ENCODE measurements around the gene CXCL5. TPM values are rescaled to one million over a fixed set of nuclear protein-coding genes. Genes with fewer than 3 reads are reported as not detected.

The CXCL5 gene
- total RNA-seq = under 1 TPM in 1 of 4 donors, not detected in 3; 0.22 TPM

- WGBS, 2 donors = 9 to 14% methylated on average over 44 to 46 of the region's 46 CpGs
- Histone ChIP-seq H3K27me3 (peaks cover 0 to 25% of the 10 kb centered on the region in 2 donors), H3K36me3 (no peaks in the 10 kb centered on the region), H3K27ac (no peak within 1 kb of the TSS), H3K4me1 (peaks cover 0 to 11% (median 2%) of the 10 kb centered on the region in 4 donors), H3K9me3 (no peaks in the 10 kb centered on the region), H3K4me3 (peak within 1 kb of the TSS in 1 of 4 donors; percentile 35)
- no peak for TF ChIP-seq POLR2A (IDR thresholded peaks at IDR 0.05)
- TF ChIP-seq, protein P1, sequence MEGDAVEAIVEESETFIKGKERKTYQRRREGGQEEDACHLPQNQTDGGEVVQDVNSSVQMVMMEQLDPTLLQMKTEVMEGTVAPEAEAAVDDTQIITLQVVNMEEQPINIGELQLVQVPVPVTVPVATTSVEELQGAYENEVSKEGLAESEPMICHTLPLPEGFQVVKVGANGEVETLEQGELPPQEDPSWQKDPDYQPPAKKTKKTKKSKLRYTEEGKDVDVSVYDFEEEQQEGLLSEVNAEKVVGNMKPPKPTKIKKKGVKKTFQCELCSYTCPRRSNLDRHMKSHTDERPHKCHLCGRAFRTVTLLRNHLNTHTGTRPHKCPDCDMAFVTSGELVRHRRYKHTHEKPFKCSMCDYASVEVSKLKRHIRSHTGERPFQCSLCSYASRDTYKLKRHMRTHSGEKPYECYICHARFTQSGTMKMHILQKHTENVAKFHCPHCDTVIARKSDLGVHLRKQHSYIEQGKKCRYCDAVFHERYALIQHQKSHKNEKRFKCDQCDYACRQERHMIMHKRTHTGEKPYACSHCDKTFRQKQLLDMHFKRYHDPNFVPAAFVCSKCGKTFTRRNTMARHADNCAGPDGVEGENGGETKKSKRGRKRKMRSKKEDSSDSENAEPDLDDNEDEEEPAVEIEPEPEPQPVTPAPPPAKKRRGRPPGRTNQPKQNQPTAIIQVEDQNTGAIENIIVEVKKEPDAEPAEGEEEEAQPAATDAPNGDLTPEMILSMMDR (IDR thresholded peaks at IDR 0.05) = no peak
- TF ChIP-seq EP300 (IDR thresholded peaks at IDR 0.05) = no peak
- no peak for DNase-seq (ENCODE audit: low spot score in 2 of 2)
These were observed at the start of gene CXCL5 for GRCh38 chr4:73998040-73999011. TSS of gene CXCL5 (minus strand) at chr4:73998677. CDS start at chr4:73998581, 96 bp downstream.

DNA sequence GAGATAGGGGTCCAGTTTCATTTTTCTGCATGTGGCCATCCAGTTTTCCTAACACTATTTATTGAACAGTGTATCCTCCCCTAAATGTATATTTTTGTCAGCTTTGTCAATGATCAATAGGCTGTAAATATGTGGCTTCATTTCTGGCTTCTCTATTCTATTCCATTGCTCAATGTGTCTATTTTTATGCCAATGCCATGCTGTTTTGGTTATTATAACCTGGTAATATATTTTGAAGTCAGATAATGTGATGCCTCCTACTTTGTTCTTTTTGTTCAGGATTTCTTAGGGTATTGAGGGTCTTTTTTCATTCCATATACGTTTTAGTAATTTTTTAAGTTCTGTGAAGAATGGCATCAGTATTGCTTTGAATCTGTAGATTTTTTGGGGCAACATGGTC, 48.7 kb upstream of the CXCL5 start:
- Histone ChIP-seq H3K27ac (no peak overlapping the region), H3K27me3 (no peaks in the 10 kb centered on the region), H3K36me3 (no peaks in the 10 kb centered on the region), H3K4me3 (no peak overlapping the region), H3K9me3 (peaks cover 0 to 22% (median 1%) of the 10 kb centered on the region in 4 donors), H3K4me1 (no peaks in the 10 kb centered on the region)
- 66 to 78% methylated on average over 1 of the region's 1 CpG for whole genome bisulfite sequencing, 2 donors
- TF ChIP-seq, protein P1 (IDR thresholded peaks at IDR 0.05) = no peak
- TF ChIP-seq EP300 (IDR thresholded peaks at IDR 0.05) = no peak
- no peak for TF ChIP-seq POLR2A (IDR thresholded peaks at IDR 0.05)
- no peak for DNase-seq (ENCODE audit: low spot score in 2 of 2)

GRCh38 chr4:74045772-74046171, 47.3 kb upstream of the CXCL5 start:
- H3K27me3 ChIP-seq = no peaks in the 10 kb centered on the region
- H3K4me3 ChIP-seq = no peak overlapping the region
- no peak for DNase-seq (ENCODE audit: low spot score in 2 of 2)
- peaks cover 0 to 12% (median 1%) of the 10 kb centered on the region in 4 donors for H3K9me3 ChIP-seq
- TF ChIP-seq, protein P1 (IDR thresholded peaks at IDR 0.05) = no peak
- TF ChIP-seq EP300 (IDR thresholded peaks at IDR 0.05) (no peak), POLR2A (IDR thresholded peaks at IDR 0.05) (no peak)
- no peaks in the 10 kb centered on the region for H3K4me1 ChIP-seq
- no peaks in the 10 kb centered on the region for H3K36me3 ChIP-seq
- WGBS, 2 donors = 87 to 92% methylated on average over 2 of the region's 2 CpGs
- no peak overlapping the region for H3K27ac ChIP-seq

DNA sequence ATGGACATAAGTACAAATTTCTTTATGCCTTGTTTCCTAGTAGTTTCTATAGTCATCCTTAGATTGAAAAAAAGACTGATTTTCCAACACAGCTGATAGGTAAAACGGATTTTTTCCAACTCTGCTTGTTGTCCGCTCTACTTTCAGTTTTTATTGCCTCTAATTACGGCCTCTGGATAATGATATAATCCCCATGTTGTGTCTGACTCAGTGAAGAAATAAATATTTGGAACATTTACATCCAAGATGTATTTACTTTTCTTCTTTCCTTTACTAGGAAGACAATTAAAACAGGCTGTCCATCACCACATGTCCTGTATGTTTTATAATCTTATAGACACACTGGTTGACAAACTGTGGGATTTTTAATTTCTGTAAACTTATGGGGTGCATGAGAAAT, 46.8 kb upstream of the CXCL5 start:
- Histone ChIP-seq H3K27ac (no peak overlapping the region), H3K9me3 (peaks cover 0 to 12% (median 1%) of the 10 kb centered on the region in 4 donors), H3K27me3 (no peaks in the 10 kb centered on the region), H3K4me1 (no peaks in the 10 kb centered on the region), H3K4me3 (no peak overlapping the region), H3K36me3 (no peaks in the 10 kb centered on the region)
- no peak for TF ChIP-seq EP300 (IDR thresholded peaks at IDR 0.05)
- TF ChIP-seq, protein P1 (IDR thresholded peaks at IDR 0.05) = no peak
- no peak for TF ChIP-seq POLR2A (IDR thresholded peaks at IDR 0.05)
- WGBS, 2 donors = 64 to 66% methylated on average over 3 of the region's 3 CpGs
- no peak for DNase-seq (ENCODE audit: low spot score in 2 of 2)

GRCh38 chr4:74044677-74045076, 46.2 kb upstream of the CXCL5 start:
- TF ChIP-seq EP300 (IDR thresholded peaks at IDR 0.05) = no peak
- TF ChIP-seq, protein P1 (IDR thresholded peaks at IDR 0.05) = no peak
- no peak for TF ChIP-seq POLR2A (IDR thresholded peaks at IDR 0.05)
- 84 to 90% methylated on average over 3 of the region's 3 CpGs for WGBS, 2 donors

More at GRCh38 chr4:74044677-74045076, 46.2 kb upstream of the CXCL5 start:
- DNase-seq (ENCODE audit: low spot score in 2 of 2) = no peak
- H3K4me3 ChIP-seq = no peak overlapping the region
- H3K4me1 ChIP-seq = peaks cover 0 to under 1% (median 0%) of the 10 kb centered on the region in 4 donors
- H3K27ac ChIP-seq = no peak overlapping the region
- no peaks in the 10 kb centered on the region for H3K36me3 ChIP-seq
- H3K9me3 ChIP-seq = peaks cover 0 to 12% (median 1%) of the 10 kb centered on the region in 4 donors
- no peaks in the 10 kb centered on the region for H3K27me3 ChIP-seq

All from tibial nerve (tissue), 4 donors.